GM12874 (cell line): ENCODE results near the gene SLBP.

ENCODE experiments used
- CTCF ChIP-seq: IDR thresholded peaks from 2 replicates; pipeline ENCODE4 v1.5.1; 2011; ENCODE audit warnings: low read depth, mild to moderate bottlenecking, control low read depth, low read length, moderate library complexity; ENCODE audit not compliant: insufficient read depth

The SLBP gene

GRCh38 chr4:1741208-1741607 lies 29.1 kb upstream of the SLBP start:
- no peak for TF ChIP-seq CTCF

GRCh38 chr4:1740021-1740545 lies 28.0 kb upstream of the SLBP start:
- no peak for TF ChIP-seq CTCF

- TF ChIP-seq CTCF, result no peak
These were observed 27.2 kb upstream of the SLBP start for GRCh38 chr4:1739358-1739757.

GRCh38 chr4:1738410-1738809 lies 26.3 kb upstream of the SLBP start:
- TF ChIP-seq CTCF, result no peak

- TF ChIP-seq CTCF, result no peak
These were observed 25.5 kb upstream of the SLBP start for GRCh38 chr4:1737666-1738065.

- TF ChIP-seq CTCF, result no peak
These were observed 24.7 kb upstream of the SLBP start for GRCh38 chr4:1736812-1737211.

GRCh38 chr4:1735215-1735614 lies 23.1 kb upstream of the SLBP start:
- no peak for TF ChIP-seq CTCF
